NT2/D1 (cell line): Measurements from ENCODE around the gene AGR3.

Source experiments
- SUZ12 ChIP-seq: IDR thresholded peaks from 2 replicates; pipeline ENCODE4 v1.6.1; 2011; ENCODE audit not compliant: insufficient read length, insufficient read depth; ENCODE audit errors: extremely low read depth
- YY1 ChIP-seq: IDR thresholded peaks from 2 replicates; pipeline ENCODE4 v1.6.1; 2011; ENCODE audit not compliant: insufficient read length, insufficient read depth
- ZNF274 ChIP-seq: IDR thresholded peaks from 2 replicates; pipeline ENCODE4 v1.6.1; 2011; ENCODE audit warnings: mild to moderate bottlenecking, low read depth, low read length

GRCh38 chr7:16867328-16867727, 14.5 kb downstream of the AGR3 start:
- TF ChIP-seq YY1 (no peak), ZNF274 (no peak), SUZ12 (no peak)
